ENCODE results near the gene PKM.
"Not testable (repeated sequence)": the region's sequence is repeated elsewhere in the genome, so short reads cannot be mapped to it uniquely, and the experiment has no call there.

PKM gene

DNA sequence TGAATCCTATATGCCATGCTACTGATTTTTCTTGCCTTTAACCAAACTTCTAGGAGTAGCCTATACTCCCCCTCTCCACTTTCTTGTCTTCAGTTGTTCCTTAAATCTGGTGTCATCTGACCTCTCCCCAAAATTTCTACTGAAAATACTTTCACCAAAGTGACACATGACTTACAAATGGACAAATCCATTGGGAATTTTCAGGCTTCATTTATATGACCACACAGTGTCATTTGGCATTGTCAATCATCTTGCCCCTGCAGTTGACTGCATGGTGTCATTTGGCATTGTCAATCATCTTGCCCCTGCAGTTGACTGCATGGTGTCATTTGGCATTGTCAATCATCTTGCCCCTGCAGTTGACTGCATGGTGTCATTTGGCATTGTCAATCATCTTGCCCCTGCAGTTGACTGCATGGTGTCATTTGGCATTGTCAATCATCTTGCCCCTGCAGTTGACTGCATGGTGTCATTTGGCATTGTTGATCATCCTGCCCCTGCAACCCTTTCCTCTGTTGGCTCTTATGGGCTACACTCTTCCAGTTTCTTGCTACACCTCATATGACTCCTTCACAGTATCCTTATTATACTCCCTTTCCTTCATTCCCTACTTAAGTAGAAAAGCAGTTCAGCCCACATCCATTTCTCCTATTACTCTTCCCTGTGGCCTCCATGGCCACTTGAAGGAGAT lies 44.8 kb upstream of the PKM start:
- not testable (repeated sequence) for H4K91ac ChIP-seq (ENCODE audit: low read depth, low read length, poor library complexity); H2AFZ ChIP-seq (ENCODE audit: low read length); H3K4me3 ChIP-seq (ENCODE audit: low read length in 2 of 2); H2AK5ac ChIP-seq (ENCODE audit: low read depth, low read length); H3K18ac ChIP-seq (ENCODE audit: low read length); DNase-seq (ENCODE audit: low spot score); H3K14ac ChIP-seq (ENCODE audit: low read length); H3K27me3 ChIP-seq (ENCODE audit: control insufficient read depth in 3 of 3, insufficient read depth in 3 of 3, low read depth in 1 of 3, low read length in 3 of 3); H3K23ac ChIP-seq (ENCODE audit: low read depth, low read length, poor library complexity); H2BK120ac ChIP-seq (ENCODE audit: low read depth, low read length); H3K9ac ChIP-seq (ENCODE audit: low read depth, low read length, poor library complexity); H3K4me1 ChIP-seq (ENCODE audit: control insufficient read depth in 2 of 2, insufficient read depth in 1 of 2, low read depth in 1 of 2, low read length in 2 of 2); H3K79me1 ChIP-seq (ENCODE audit: low read depth, low read length); H2BK15ac ChIP-seq (ENCODE audit: low read length); H3K4me2 ChIP-seq (ENCODE audit: insufficient read depth, low read length, poor library complexity, severe bottlenecking); H2BK12ac ChIP-seq (ENCODE audit: low read length); H3K4ac ChIP-seq (ENCODE audit: low read length); H4K8ac ChIP-seq (ENCODE audit: low read depth, low read length); H3K36me3 ChIP-seq (replicated peaks in 1 of 2; ENCODE audit: control insufficient read depth in 2 of 2, insufficient read depth in 2 of 2, low read length in 2 of 2); H2BK5ac ChIP-seq (ENCODE audit: low read length); H3K9me3 ChIP-seq (replicated peaks in 1 of 2; ENCODE audit: control insufficient read depth in 2 of 2, insufficient read depth in 1 of 2, low read depth in 1 of 2, low read length in 2 of 2); H3K27ac ChIP-seq (replicated peaks; ENCODE audit: low read length)

DNA sequence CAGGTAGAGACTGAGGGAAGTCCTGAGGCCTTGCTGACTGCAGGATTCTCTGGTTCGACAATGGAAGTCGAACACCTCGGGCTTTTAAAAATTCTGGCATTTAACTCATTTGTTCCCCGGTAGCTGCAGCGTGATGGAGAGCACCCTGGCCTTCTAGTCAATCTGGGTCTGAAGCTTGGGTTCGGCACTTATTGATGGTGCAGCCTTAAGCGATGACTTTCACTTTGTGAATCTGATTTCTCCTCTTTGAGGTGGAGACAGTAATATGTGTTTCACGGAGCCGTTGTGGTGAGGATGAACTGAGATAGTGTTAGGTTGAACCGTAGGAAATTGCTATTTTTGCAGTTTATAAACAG lies 42.0 kb upstream of the PKM start:
- H3K4me3 ChIP-seq (ENCODE audit: low read length in 2 of 2), result peak overlapping the region; percentile 84 to 98
- WGBS, 2 donors (ENCODE audit: extremely low coverage in 2 of 2, insufficient read length in 2 of 2, insufficient replicate concordance in 1 of 2), result no CpG with 5 or more reads among the region's 10 CpGs

DNA sequence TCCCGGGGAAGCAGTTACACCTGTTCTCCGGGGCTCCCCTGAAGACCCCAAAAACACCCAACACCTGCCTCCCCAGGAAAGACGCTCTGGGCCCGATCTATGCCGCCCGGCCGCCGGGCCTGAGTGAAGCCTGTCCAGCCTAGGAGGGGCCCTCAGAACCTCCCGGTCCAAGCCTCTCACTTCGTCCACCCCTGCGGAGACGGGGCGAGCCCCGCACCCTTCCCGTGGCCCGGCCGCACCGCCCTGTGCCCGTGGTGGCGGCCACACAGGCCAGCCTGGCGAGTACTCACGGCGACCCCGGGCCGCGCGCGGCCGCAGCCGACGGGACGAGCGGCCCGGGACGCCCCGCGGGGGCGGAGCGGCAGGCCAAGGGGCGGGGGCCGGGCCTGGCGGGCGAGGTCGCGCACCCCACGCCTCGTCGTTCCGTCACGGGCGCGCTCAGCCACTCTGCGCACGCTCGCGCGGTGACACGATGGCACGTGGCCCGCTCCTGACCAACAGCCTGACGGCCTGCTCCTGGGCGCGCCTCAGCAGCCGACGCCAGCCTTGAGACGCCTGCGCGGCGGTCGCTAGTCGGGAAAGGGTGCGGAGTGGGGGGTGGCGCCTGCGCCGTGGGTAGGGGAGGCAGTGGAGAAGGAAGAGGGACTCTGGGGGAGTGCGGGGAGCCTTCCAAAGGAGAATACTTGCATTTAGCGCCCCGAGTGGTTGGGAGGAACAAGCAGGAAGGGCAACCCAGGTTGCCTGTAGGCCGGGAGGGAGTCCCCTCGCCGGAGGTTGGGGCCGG lies 41.4 kb upstream of the PKM start, which contains the start of gene PARP6:
PARP6 (minus strand) TSS at position 342 of the 784 bp plus-strand sequence. CDS start 5,077 bp downstream, outside the sequence.
- Histone ChIP-seq H3K9me3 (replicated peaks in 1 of 2; ENCODE audit: control insufficient read depth in 2 of 2, insufficient read depth in 1 of 2, low read depth in 1 of 2, low read length in 2 of 2) (no peaks in the 10 kb centered on the region), H3K23ac (ENCODE audit: low read depth, low read length, poor library complexity) (peak within 1 kb of the TSS; percentile 83), H2AFZ (ENCODE audit: low read length) (peak within 1 kb of the TSS; percentile 87), H3K79me1 (ENCODE audit: low read depth, low read length) (no peaks in the 10 kb centered on the region), H3K27ac (replicated peaks; ENCODE audit: low read length) (no peak within 1 kb of the TSS), H2BK5ac (ENCODE audit: low read length) (no peak within 1 kb of the TSS), H3K27me3 (ENCODE audit: control insufficient read depth in 3 of 3, insufficient read depth in 3 of 3, low read depth in 1 of 3, low read length in 3 of 3) (no peaks in the 10 kb centered on the region), H3K4me1 (ENCODE audit: control insufficient read depth in 2 of 2, insufficient read depth in 1 of 2, low read depth in 1 of 2, low read length in 2 of 2) (peaks cover 2 to 5% of the 10 kb centered on the region in 2 donors), H2BK15ac (ENCODE audit: low read length) (no peak within 1 kb of the TSS), H3K9ac (ENCODE audit: low read depth, low read length, poor library complexity) (peak within 1 kb of the TSS; percentile 94), H3K4me2 (ENCODE audit: insufficient read depth, low read length, poor library complexity, severe bottlenecking) (peak within 1 kb of the TSS; percentile 82), H3K4me3 (ENCODE audit: low read length in 2 of 2) (peak within 1 kb of the TSS; percentile 84 to 98), H4K91ac (ENCODE audit: low read depth, low read length, poor library complexity) (no peak within 1 kb of the TSS), H2BK12ac (ENCODE audit: low read length) (no peak within 1 kb of the TSS), H4K8ac (ENCODE audit: low read depth, low read length) (no peak within 1 kb of the TSS), H3K18ac (ENCODE audit: low read length) (peak within 1 kb of the TSS; percentile 76), H2BK120ac (ENCODE audit: low read depth, low read length) (no peak within 1 kb of the TSS), H3K14ac (ENCODE audit: low read length) (peak within 1 kb of the TSS; percentile 48), H3K4ac (ENCODE audit: low read length) (no peak within 1 kb of the TSS), H3K36me3 (replicated peaks in 1 of 2; ENCODE audit: control insufficient read depth in 2 of 2, insufficient read depth in 2 of 2, low read length in 2 of 2) (peaks cover 3 to 33% of the 10 kb centered on the region in 2 donors), H2AK5ac (ENCODE audit: low read depth, low read length) (peak within 1 kb of the TSS; percentile 12)
- DNase-seq (ENCODE audit: low spot score), result peak; percentile 89
- WGBS, 2 donors (ENCODE audit: extremely low coverage in 2 of 2, insufficient read length in 2 of 2, insufficient replicate concordance in 1 of 2), result no CpG with 5 or more reads among the region's 82 CpGs

More for the DNA sequence above, 42.0 kb upstream of the PKM start:
- Histone ChIP-seq H3K4me2 (ENCODE audit: insufficient read depth, low read length, poor library complexity, severe bottlenecking) (peak overlapping the region; percentile 49), H3K27ac (replicated peaks; ENCODE audit: low read length) (no peak overlapping the region), H3K4ac (ENCODE audit: low read length) (no peak overlapping the region), H2BK15ac (ENCODE audit: low read length) (no peak overlapping the region), H2BK5ac (ENCODE audit: low read length) (no peak overlapping the region), H3K9me3 (replicated peaks in 1 of 2; ENCODE audit: control insufficient read depth in 2 of 2, insufficient read depth in 1 of 2, low read depth in 1 of 2, low read length in 2 of 2) (no peaks in the 10 kb centered on the region), H4K8ac (ENCODE audit: low read depth, low read length) (no peak overlapping the region), H3K79me1 (ENCODE audit: low read depth, low read length) (no peaks in the 10 kb centered on the region), H3K23ac (ENCODE audit: low read depth, low read length, poor library complexity) (peak overlapping the region; percentile 83), H3K4me1 (ENCODE audit: control insufficient read depth in 2 of 2, insufficient read depth in 1 of 2, low read depth in 1 of 2, low read length in 2 of 2) (peaks cover 2 to 5% of the 10 kb centered on the region in 2 donors), H2AFZ (ENCODE audit: low read length) (peak overlapping the region; percentile 87), H3K18ac (ENCODE audit: low read length) (no peak overlapping the region), H2AK5ac (ENCODE audit: low read depth, low read length) (no peak overlapping the region), H4K91ac (ENCODE audit: low read depth, low read length, poor library complexity) (no peak overlapping the region), H3K27me3 (ENCODE audit: control insufficient read depth in 3 of 3, insufficient read depth in 3 of 3, low read depth in 1 of 3, low read length in 3 of 3) (no peaks in the 10 kb centered on the region), H2BK120ac (ENCODE audit: low read depth, low read length) (no peak overlapping the region), H2BK12ac (ENCODE audit: low read length) (no peak overlapping the region), H3K36me3 (replicated peaks in 1 of 2; ENCODE audit: control insufficient read depth in 2 of 2, insufficient read depth in 2 of 2, low read length in 2 of 2) (peaks cover 2 to 29% of the 10 kb centered on the region in 2 donors), H3K14ac (ENCODE audit: low read length) (no peak overlapping the region), H3K9ac (ENCODE audit: low read depth, low read length, poor library complexity) (no peak overlapping the region)
- DNase-seq (ENCODE audit: low spot score), result no peak

DNA sequence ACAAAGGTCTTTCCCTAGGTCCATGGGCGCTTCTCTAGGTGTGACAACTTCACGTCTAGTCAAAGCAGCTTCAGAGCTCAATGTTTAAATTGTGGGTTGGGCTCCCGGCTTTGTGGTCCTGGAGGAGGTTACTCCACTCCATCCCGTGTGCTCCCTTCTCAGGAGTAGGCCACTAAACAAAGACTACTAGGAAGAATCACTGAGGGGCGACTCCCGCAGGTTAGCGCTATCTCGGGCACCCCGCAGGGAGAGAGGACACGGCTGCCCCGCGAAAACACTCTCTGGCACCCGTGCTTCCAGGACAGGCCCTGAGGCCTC lies 40.9 kb upstream of the PKM start:
- H3K23ac ChIP-seq (ENCODE audit: low read depth, low read length, poor library complexity), result peak overlapping the region; percentile 83
- WGBS, 2 donors (ENCODE audit: extremely low coverage in 2 of 2, insufficient read length in 2 of 2, insufficient replicate concordance in 1 of 2), result no CpG with 5 or more reads among the region's 13 CpGs
- no peaks in the 10 kb centered on the region for H3K79me1 ChIP-seq (ENCODE audit: low read depth, low read length)
- H2BK12ac ChIP-seq (ENCODE audit: low read length), result no peak overlapping the region
- H3K9ac ChIP-seq (ENCODE audit: low read depth, low read length, poor library complexity), result peak overlapping the region; percentile 94
- peaks cover 8 to 39% of the 10 kb centered on the region in 2 donors for H3K36me3 ChIP-seq (replicated peaks in 1 of 2; ENCODE audit: control insufficient read depth in 2 of 2, insufficient read depth in 2 of 2, low read length in 2 of 2)
- H2AFZ ChIP-seq (ENCODE audit: low read length), result peak overlapping the region; percentile 87
- no peak overlapping the region for H3K4ac ChIP-seq (ENCODE audit: low read length)
- H3K4me3 ChIP-seq (ENCODE audit: low read length in 2 of 2), result peak overlapping the region; percentile 84 to 98
- no peaks in the 10 kb centered on the region for H3K9me3 ChIP-seq (replicated peaks in 1 of 2; ENCODE audit: control insufficient read depth in 2 of 2, insufficient read depth in 1 of 2, low read depth in 1 of 2, low read length in 2 of 2)
- H2AK5ac ChIP-seq (ENCODE audit: low read depth, low read length), result peak overlapping the region; percentile 12
- H4K91ac ChIP-seq (ENCODE audit: low read depth, low read length, poor library complexity), result no peak overlapping the region
- no peak overlapping the region for H2BK5ac ChIP-seq (ENCODE audit: low read length)
- peak overlapping the region; percentile 82 for H3K4me2 ChIP-seq (ENCODE audit: insufficient read depth, low read length, poor library complexity, severe bottlenecking)
- no peak overlapping the region for H2BK15ac ChIP-seq (ENCODE audit: low read length)
- H3K4me1 ChIP-seq (ENCODE audit: control insufficient read depth in 2 of 2, insufficient read depth in 1 of 2, low read depth in 1 of 2, low read length in 2 of 2), result peaks cover 2 to 5% of the 10 kb centered on the region in 2 donors
- no peak overlapping the region for H3K14ac ChIP-seq (ENCODE audit: low read length)
- H3K18ac ChIP-seq (ENCODE audit: low read length), result peak overlapping the region; percentile 76
- H3K27ac ChIP-seq (replicated peaks; ENCODE audit: low read length), result no peak overlapping the region
- H2BK120ac ChIP-seq (ENCODE audit: low read depth, low read length), result no peak overlapping the region
- DNase-seq (ENCODE audit: low spot score), result no peak
- no peak overlapping the region for H4K8ac ChIP-seq (ENCODE audit: low read depth, low read length)
- no peaks in the 10 kb centered on the region for H3K27me3 ChIP-seq (ENCODE audit: control insufficient read depth in 3 of 3, insufficient read depth in 3 of 3, low read depth in 1 of 3, low read length in 3 of 3)

Data from neuronal stem cell (in vitro differentiated cells).